Right atrium auricular region (tissue), 2 donors: ENCODE measurements around the gene ACOX1. TPM values are rescaled to one million over a fixed set of nuclear protein-coding genes. Genes with fewer than 3 reads are reported as not detected.
A peak's percentile ranks its signal among the peaks of the same experiment; 100 is the strongest.

Source experiments
- DNase-seq: peaks from one replicate; pipeline ENCODE4 v3.0.0-alpha.2; 2019; ENCODE audit warnings: low spot score
- H3K27ac ChIP-seq, 2 donors: fragments of 200-600 bp; sonication (generic); 1 replicate in 1 of 2; 2 replicates in 1 of 2; pipeline ENCODE4 v1.5.1; 2016 to 2019
- H3K27me3 ChIP-seq, 2 donors: fragments of 200-600 bp; sonication (generic); one replicate each; pipeline versions ENCODE4 v1.5.1 to v1.6.0; 2017 to 2019
- H3K36me3 ChIP-seq: fragments of 200-600 bp; sonication (generic); one replicate; pipeline ENCODE4 v1.5.1; 2016
- H3K4me1 ChIP-seq, 2 donors: fragments of 200-600 bp; sonication (generic); one replicate each; pipeline versions ENCODE4 v1.5.1 to v1.6.0; 2017 to 2019
- H3K4me3 ChIP-seq, 2 donors: fragments of 200-600 bp; sonication (generic); 1 replicate in 1 of 2; 2 replicates in 1 of 2; pipeline ENCODE4 v1.5.1; 2017 to 2019; ENCODE audit warnings: mild to moderate bottlenecking in 1 of 2, moderate library complexity in 1 of 2
- H3K9me3 ChIP-seq, 2 donors: fragments of 200-600 bp; sonication (generic); one replicate each; pipeline ENCODE4 v1.5.1; 2019
- total RNA-seq, 2 donors: library from RNA; depleted of rRNA; stranded (reverse); fragments of >200 nt; gene quantifications; one replicate each; pipeline ENCODE4 v1.1.0, GENCODE V29; 2016
- TF ChIP-seq, protein P1 (sequence below), 2 donors: fragments of 200-600 bp; sonication (generic); IDR thresholded peaks; one replicate each; pipeline ENCODE4 v1.5.1; 2019; ENCODE audit warnings: antibody characterized with exemption in 2 of 2

Gene ACOX1
- total RNA-seq, 2 donors from 2014 or later = 49.6 to 67.4 TPM

DNA sequence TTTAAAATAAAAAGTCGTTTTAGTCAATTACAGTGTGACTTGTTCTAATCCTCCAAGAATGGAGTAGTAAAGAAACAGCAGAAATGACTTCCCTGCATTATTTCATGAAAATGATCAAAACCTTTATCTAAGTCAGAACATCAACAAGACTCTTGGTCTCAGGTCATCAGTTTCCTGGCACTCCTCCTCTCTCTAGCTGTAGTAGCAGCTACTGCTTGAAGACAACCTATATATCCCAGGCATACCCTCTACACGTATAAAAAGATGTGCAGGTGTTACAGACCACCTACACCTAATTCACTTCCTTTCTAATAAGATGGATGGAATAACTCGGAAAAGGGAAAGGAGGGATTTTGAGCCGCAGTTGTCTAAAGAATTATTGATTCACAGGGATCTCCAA lies 36.5 kb downstream of the ACOX1 start:
- Histone ChIP-seq H3K4me3 (no peak overlapping the region), H3K36me3 (peaks cover 18% of the 10 kb centered on the region), H3K27me3 (no peaks in the 10 kb centered on the region), H3K27ac (no peak overlapping the region), H3K9me3 (no peaks in the 10 kb centered on the region), H3K4me1 (peaks cover 0 to 15% of the 10 kb centered on the region in 2 donors)
- no peak for DNase-seq
- TF ChIP-seq, protein P1, sequence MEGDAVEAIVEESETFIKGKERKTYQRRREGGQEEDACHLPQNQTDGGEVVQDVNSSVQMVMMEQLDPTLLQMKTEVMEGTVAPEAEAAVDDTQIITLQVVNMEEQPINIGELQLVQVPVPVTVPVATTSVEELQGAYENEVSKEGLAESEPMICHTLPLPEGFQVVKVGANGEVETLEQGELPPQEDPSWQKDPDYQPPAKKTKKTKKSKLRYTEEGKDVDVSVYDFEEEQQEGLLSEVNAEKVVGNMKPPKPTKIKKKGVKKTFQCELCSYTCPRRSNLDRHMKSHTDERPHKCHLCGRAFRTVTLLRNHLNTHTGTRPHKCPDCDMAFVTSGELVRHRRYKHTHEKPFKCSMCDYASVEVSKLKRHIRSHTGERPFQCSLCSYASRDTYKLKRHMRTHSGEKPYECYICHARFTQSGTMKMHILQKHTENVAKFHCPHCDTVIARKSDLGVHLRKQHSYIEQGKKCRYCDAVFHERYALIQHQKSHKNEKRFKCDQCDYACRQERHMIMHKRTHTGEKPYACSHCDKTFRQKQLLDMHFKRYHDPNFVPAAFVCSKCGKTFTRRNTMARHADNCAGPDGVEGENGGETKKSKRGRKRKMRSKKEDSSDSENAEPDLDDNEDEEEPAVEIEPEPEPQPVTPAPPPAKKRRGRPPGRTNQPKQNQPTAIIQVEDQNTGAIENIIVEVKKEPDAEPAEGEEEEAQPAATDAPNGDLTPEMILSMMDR (IDR thresholded peaks at IDR 0.05) = no peak

DNA sequence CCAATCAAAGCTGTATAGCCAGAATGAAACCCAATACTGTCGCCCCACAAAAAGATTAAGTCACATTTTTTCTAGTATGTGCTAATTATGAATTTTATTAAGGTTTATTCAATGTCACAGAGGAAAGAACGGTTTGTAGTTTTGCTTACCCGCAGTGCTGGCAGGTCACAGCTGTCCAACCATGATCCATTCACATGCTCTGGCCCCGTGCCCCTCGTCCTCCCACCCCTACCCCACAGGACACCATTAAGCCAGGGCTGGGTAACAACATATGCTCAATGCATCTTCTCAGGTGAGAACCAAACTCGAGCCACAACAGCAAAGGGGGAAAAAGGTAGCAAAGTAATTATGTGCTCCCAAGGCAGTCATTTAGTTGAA lies 37.5 kb downstream of the ACOX1 start:
- Histone ChIP-seq H3K4me1 (peaks cover 0 to 15% of the 10 kb centered on the region in 2 donors), H3K27ac (peak overlapping the region in 1 of 2 donors; percentile 86), H3K9me3 (no peaks in the 10 kb centered on the region), H3K4me3 (peak overlapping the region in 1 of 2 donors; percentile 90), H3K36me3 (peaks cover 8% of the 10 kb centered on the region), H3K27me3 (no peaks in the 10 kb centered on the region)
- no peak for DNase-seq
- TF ChIP-seq, protein P1 (IDR thresholded peaks at IDR 0.05) = no peak

DNA sequence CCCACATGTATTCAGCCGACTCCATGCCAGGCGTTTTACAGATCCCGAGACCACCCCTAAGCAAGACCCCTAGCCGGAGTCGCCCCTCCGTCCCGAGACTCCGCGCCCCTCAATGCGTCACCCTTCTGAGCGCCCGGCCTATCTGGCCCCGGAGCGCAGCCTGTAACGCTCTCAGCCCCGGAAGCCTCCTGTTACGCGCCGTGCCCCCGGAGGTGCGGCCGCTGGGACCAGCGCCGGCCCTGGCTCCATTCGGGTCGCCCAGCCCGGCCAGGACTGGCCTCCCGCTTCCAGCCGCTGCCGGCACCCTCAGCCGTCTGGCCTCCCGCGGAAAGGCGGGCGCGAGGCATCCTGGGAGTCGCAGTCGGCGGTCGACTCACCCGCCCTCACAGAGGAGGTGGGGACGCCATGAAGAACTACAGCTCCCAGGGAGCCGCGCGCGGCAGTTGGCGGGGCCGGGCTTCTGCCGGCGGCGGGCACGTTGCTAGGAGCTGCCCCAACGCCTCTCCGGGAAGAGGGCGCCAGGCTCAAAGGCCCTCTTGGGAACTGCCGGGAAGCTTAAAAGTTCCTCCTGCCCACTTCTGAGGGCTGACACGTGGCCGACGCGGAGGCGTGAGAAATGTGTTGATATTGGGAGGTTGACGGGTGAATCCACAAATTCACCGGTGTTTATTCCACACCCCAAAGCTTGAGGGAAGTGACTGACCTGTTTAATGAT lies 38.1 kb downstream of the ACOX1 start, which contains the start of gene FBF1:
TSS of gene FBF1 (minus strand) at position 316 of the 715 bp plus-strand sequence. CDS start 2,893 bp downstream, outside the sequence.
- Histone ChIP-seq H3K4me3 (peak within 1 kb of the TSS; percentile 59 to 90), H3K27me3 (no peaks in the 10 kb centered on the region)
- TF ChIP-seq, protein P1 (IDR thresholded peaks at IDR 0.05) = peak in 1 of 2 donors; percentile 29

DNA sequence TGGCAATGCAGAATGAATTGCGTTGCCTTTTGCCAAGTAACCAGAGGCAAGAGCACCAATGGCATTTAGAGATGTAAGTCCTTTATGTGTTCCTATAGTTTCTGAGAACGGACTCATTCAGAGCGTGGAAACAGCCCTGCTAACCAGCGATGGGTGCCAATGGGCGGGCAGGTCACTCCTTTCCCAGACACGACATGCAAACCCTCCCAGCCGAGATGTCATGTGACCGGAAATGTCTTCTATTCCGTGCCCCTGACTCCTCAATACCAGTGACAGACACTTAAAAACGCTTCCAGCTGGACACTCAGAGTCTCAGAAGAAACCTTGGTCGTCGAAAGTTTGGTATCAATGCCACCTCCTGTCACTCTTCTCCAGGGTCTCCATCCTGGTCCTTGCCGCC lies 41.3 kb downstream of the ACOX1 start:
- Histone ChIP-seq H3K27me3 (no peaks in the 10 kb centered on the region), H3K9me3 (no peaks in the 10 kb centered on the region), H3K4me3 (no peak overlapping the region), H3K27ac (no peak overlapping the region), H3K36me3 (no peaks in the 10 kb centered on the region), H3K4me1 (peaks cover 0 to 15% of the 10 kb centered on the region in 2 donors)
- TF ChIP-seq, protein P1 (IDR thresholded peaks at IDR 0.05) = no peak
- no peak for DNase-seq

More for the DNA sequence above, 38.1 kb downstream of the ACOX1 start, which contains the start of gene FBF1:
- peak within 1 kb of the TSS; percentile 62 to 86 for H3K27ac ChIP-seq
- peaks cover 0 to 15% of the 10 kb centered on the region in 2 donors for H3K4me1 ChIP-seq
- H3K9me3 ChIP-seq = no peaks in the 10 kb centered on the region
- DNase-seq = peak; percentile 94
- peaks cover 2% of the 10 kb centered on the region for H3K36me3 ChIP-seq

DNA sequence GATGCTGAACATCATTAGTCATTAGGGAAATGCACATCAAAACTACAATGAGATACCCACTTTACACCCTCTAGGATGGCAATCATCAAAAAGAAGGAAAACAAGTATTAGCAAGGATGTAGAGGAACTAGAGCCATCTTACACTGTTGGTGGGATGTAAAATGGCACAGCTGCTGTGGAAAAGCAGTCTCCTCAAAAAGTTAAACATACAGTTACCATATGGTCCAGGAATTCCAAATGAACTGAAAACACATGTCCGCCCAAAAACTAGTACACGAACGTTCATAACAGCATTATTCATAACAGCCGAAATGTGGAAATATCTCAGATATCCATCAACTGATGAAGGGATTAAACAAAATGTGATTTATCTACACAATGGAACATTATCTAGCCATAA lies 45.2 kb downstream of the ACOX1 start:
- Histone ChIP-seq H3K9me3 (no peaks in the 10 kb centered on the region), H3K4me3 (no peak overlapping the region), H3K27ac (no peak overlapping the region), H3K36me3 (no peaks in the 10 kb centered on the region), H3K4me1 (no peaks in the 10 kb centered on the region), H3K27me3 (no peaks in the 10 kb centered on the region)
- DNase-seq = no peak
- TF ChIP-seq, protein P1 (IDR thresholded peaks at IDR 0.05) = no peak
